Left renal cortex interstitium (tissue), 4 donors: ENCODE results near the gene FAF1. TPM values are rescaled to one million over a fixed set of nuclear protein-coding genes. Genes with fewer than 3 reads are reported as not detected.
"Not testable (repeated sequence)": the region's sequence is repeated elsewhere in the genome, so short reads cannot be mapped to it uniquely, and the experiment has no call there.

Experiments used
- DNase-seq, 4 donors: peaks; one replicate each; pipeline ENCODE4 v3.0.0-alpha.2; 2013; ENCODE audit warnings: low read depth in 4 of 4, low spot score in 2 of 4, missing footprints in 1 of 4
- polyA plus RNA-seq, 4 donors: library from polyadenylated mRNA; unstranded; fragments of 120-200 nt; gene quantifications; one replicate each; pipeline ENCODE4 v1.2.1, GENCODE V29; 2013; ENCODE audit not compliant: insufficient read length in 4 of 4

The FAF1 gene
- polyA plus RNA-seq, 4 donors, result 50.6 to 67.7 (median 58.1) TPM

DNA sequence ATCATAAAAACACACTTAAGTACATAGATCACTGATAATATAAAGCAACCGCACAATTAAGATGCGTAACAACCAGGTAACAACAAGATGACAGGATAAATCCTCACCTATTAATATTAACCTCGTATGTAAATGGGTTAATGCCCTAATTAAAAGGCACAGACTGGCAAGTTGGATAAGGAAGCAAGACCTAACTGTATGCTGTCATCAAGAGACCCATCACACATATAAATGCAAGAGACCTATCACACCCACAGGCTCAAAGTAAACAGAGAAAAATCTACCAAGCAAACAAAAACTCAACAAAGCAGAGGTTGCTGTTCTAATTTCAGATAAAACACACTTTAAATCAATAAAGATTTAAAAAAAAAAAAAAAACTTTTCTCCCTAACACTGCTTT lies 151.8 kb downstream of the FAF1 start:
- no peak for DNase-seq

DNA sequence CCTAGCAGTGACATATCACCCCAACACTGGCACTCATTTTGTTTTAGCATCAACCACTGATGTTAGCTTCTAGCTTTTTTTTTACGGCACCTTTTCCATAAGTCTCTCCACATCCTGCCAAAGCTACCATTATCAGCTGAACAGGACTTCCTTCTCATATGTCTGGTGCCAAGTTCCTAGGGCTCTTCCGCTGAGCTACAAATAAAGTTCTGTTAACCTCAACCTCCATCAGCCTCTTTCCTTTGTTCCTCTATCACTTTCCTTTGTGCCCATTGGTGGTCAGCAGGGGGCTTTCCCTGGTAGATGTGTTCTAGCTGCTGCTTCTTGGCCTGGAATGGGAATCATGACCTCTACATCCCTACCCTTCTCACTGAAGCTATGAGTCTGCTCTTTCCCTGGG lies 163.8 kb downstream of the FAF1 start:
- DNase-seq, result no peak

- no peak for DNase-seq
Measured at GRCh38 chr1:50793521-50793920, 166.5 kb downstream of the FAF1 start.

- DNase-seq, result no peak
Measured at GRCh38 chr1:50787266-50787665, 172.8 kb downstream of the FAF1 start.

- no peak for DNase-seq
Measured at GRCh38 chr1:50783286-50783685, 176.8 kb downstream of the FAF1 start.

- DNase-seq, result no peak
Measured at GRCh38 chr1:50780797-50781196, 179.3 kb downstream of the FAF1 start.

DNA sequence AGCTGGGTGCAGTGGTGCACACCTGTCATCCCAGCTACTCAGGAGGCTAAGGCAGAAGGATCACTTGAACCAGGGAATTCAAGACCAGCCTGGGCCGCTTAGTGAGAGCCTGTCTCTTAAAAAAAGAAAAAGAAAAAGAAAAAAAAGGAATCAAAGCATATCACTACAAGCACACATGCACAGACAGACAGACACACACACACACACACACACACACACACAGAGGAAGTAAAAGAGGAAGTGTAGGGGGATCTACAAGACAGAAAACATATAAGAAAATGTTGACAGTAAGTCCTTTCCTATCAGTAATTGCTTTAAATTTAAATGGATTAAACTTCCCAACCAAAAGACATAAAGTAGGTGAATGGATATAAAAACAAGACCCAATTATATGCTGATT lies 180.3 kb downstream of the FAF1 start:
- no peak for DNase-seq

DNA sequence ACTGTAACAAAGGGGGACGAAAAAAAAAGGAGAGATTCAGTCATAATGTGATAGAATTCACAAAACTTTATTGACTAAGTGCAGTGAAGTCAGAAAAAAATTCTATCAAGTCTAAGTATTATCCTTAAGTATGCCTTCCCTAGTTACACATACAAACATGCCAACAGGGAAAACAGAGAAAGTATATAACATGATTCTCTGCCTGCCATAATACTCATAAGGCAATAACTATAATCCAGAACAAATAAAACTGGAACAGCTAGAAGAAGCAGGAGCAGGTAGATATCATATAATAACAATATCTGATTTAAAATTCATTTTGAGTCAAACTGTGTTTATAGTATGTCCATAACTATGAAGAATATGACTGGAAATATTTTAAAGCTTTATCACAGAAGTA lies 184.3 kb downstream of the FAF1 start:
- no peak for DNase-seq

GRCh38 chr1:50774759-50775351 lies 185.2 kb downstream of the FAF1 start:
- DNase-seq, result peak in 3 of 4 donors; percentile 3 to 49 (median 14)

- no peak for DNase-seq
Measured at GRCh38 chr1:50766688-50767087, 193.4 kb downstream of the FAF1 start.

DNA sequence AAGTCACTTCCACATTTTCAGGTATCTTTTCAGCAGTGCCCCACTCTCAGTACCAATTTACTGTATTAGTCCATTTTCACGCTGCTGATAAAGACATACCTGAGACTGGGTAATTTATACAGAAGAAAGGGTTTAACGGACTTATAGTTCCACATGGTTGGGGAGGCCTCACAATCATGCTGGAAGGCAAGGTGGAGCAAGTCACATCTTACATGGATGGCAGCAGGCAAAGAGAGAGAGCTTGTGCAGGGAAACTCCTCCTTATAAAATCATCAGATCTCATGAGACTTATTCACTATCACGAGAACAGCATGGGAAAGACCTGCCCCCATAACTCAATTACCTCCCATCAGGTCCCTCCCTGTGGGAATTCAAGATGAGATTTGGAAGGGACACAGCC lies 203.5 kb downstream of the FAF1 start:
- not testable (repeated sequence) for DNase-seq

DNA sequence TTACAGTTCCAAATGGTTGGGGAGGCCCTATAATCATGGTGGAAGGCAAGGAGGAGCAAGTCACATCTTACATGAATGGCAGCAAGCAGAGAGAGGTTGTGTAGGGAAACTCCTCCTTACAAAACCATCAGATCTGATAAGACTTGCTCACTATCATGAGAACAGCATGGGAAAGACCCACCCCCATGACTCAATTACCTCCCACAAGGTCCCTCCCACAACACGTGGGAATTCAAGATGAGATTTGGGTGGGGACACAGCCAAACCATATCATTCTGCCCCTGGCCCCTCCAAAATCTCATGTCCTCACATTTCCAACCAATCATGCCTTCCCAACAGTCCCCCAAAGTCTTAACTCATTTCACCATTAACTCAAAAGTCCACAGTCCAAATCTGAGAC lies 205.3 kb downstream of the FAF1 start:
- not testable (repeated sequence) for DNase-seq

DNA sequence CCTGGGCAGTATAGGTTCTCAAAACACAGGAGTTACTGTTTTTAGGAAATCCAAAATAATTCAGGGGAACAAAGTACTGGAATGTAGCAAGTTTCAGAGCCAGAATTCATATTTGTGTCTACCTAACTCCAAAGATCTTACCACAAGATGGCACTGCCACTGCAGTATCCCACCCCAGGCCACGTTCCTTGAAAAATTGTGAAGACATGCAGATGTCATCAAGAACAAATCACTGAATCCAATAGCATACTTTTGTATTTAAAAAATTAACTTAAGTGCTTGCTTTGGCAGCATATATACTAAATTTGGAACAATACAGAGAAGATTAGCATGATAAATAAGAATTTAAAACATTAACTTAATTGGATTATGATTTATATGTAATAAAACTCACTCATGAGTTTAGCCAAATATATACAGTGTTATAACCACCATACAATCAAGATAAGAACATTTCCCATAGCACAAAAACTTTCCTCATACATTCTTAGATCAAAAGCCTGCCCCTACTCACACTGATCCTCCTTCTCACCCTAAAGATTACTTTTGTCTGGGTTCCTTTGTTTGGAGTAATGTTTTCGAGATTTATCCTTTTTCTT lies 209.9 kb downstream of the FAF1 start:
- DNase-seq, result peak in 1 of 4 donors; percentile 3

DNA sequence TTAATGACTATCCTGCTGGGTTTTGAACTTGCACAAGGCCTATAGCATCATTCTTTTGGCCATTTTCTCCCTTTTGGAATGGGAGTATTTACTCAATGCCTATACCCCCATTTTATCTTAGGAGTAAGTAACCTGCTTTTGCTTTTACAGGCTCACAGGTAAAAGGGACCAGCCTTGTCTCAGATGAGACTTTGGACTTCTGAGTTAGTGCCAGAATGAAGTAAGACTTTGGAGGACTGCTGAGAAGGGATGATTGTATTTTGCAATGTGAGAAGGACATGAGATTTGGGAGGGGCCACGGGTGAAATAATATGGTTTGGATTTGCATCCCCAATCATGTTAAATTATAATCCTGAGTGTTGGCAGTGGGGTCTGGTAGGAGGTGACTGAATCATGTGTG lies 212.7 kb downstream of the FAF1 start:
- DNase-seq, result no peak

- no peak for DNase-seq
Measured at GRCh38 chr1:50742523-50742922, 217.5 kb downstream of the FAF1 start.

DNA sequence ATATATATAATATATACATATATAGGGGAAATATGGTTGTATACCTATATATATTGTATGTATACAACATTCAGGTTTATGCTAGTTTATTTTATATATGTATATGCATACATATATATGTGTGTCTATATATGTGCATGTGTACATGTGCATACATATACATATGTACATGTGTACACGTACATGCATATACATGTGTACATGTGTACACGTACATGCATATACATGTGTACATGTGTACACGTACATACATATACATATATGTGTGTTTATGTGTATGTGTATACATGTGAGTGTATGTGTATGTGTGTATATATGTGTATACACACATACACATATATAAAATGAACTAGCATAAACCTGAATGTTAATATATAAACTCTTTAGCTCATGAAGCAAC lies 220.9 kb downstream of the FAF1 start:
- DNase-seq, result no peak

- DNase-seq, result peak in 1 of 4 donors; percentile 4
Measured at GRCh38 chr1:50735443-50735842, 224.6 kb downstream of the FAF1 start.

GRCh38 chr1:50727578-50727977 lies 232.5 kb downstream of the FAF1 start:
- DNase-seq, result not testable (repeated sequence)

- DNase-seq, result no peak
Measured at GRCh38 chr1:50724626-50725286, 235.3 kb downstream of the FAF1 start.

- no peak for DNase-seq
Measured at GRCh38 chr1:50720457-50721053, 239.5 kb downstream of the FAF1 start.

GRCh38 chr1:50719126-50719525 lies 240.9 kb downstream of the FAF1 start:
- no peak for DNase-seq

DNA sequence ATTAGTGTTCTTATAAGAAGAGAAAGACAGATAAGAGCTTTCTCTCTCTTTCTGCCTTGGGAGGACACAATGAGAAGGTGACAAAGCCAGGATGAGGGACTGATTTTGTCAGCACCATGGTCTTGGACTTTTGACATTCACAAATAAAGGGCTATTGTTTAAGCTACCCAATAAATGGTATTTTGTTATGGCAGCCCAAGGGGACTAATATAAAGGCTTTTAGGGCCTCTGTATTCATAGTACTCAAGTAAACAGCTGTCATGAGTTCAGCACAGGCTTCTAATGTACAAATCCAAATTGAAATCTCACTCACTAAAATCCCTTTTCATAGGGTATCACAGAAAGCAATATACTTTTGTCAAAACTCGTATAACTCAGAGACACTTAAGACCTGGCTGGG lies 242.7 kb downstream of the FAF1 start:
- no peak for DNase-seq
